HG02642 (cell line): Measurements from ENCODE around the gene TREM2.
"Not testable (repeated sequence)": the region's sequence is repeated elsewhere in the genome, so short reads cannot be mapped to it uniquely, and the experiment has no call there.

Source experiments
- ATAC-seq: cut with Tn5 transposase; IDR thresholded peaks from one replicate; pipeline ENCODE4 v1.9.1; 2021; ENCODE audit warnings: mild to moderate bottlenecking; ENCODE audit not compliant: unreplicated experiment, poor library complexity

The TREM2 gene

GRCh38 chr6:41156001-41156400 is 6.9 kb downstream of the TREM2 start:
- no peak for ATAC-seq

GRCh38 chr6:41155132-41155805 is 7.6 kb downstream of the TREM2 start:
- ATAC-seq: no peak

GRCh38 chr6:41153992-41154625 is 8.8 kb downstream of the TREM2 start, which contains the start of gene TREML1:
TSS of gene TREML1 (minus strand) at chr6:41154347. CDS start at chr6:41154288, 59 bp downstream.
- no peak for ATAC-seq

GRCh38 chr6:41153451-41153850 is 9.5 kb downstream of the TREM2 start:
- no peak for ATAC-seq

GRCh38 chr6:41150671-41151070 is 12.2 kb downstream of the TREM2 start:
- ATAC-seq: no peak

GRCh38 chr6:41147917-41148316 is 15.0 kb downstream of the TREM2 start:
- ATAC-seq: no peak

- ATAC-seq: no peak
These were observed 26.0 kb downstream of the TREM2 start for GRCh38 chr6:41136911-41137310.

GRCh38 chr6:41135062-41135832 is 27.7 kb downstream of the TREM2 start:
- ATAC-seq: no peak

- no peak for ATAC-seq
These were observed 30.7 kb downstream of the TREM2 start for GRCh38 chr6:41132254-41132653.

GRCh38 chr6:41125282-41125681 is 37.6 kb downstream of the TREM2 start:
- no peak for ATAC-seq

- ATAC-seq: no peak
These were observed 40.0 kb downstream of the TREM2 start for GRCh38 chr6:41122918-41123317.

GRCh38 chr6:41122373-41122772 is 40.5 kb downstream of the TREM2 start:
- ATAC-seq: no peak

GRCh38 chr6:41120058-41120457 is 42.9 kb downstream of the TREM2 start:
- ATAC-seq: no peak

GRCh38 chr6:41119508-41119907 is 43.4 kb downstream of the TREM2 start:
- ATAC-seq: no peak

GRCh38 chr6:41115027-41115426 is 47.9 kb downstream of the TREM2 start:
- ATAC-seq: not testable (repeated sequence)

GRCh38 chr6:41111017-41111416 is 51.9 kb downstream of the TREM2 start:
- ATAC-seq: no peak
